ENCODE results near the gene CLDN11.

CLDN11 gene

DNA sequence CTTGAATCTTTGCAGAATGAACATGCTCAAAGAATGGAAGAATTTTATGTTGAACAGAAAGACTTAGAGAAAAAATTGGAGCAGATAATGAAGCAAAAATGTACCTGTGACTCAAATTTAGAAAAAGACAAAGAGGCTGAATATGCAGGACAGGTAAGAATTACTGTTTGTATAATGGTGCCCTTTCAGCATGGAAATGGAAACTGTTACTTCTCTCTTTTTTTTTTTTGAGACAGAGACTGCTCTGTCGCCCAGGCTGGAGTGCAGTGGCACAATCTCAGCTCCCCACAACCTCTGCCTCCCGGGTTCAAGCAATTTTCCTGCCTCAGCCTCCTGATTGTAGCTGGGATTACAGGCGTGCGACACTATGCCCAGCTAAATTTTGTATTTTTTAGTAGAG, 27.6 kb upstream of the CLDN11 start:
- DNase-seq (ENCODE audit: extremely low read depth, low read depth) = no peak
- no peak for TF ChIP-seq CTCF (IDR thresholded peaks at IDR 0.05; ENCODE audit: low read depth, low read length, missing control alignments)
- H3K4me3 ChIP-seq (replicated peaks; ENCODE audit: low read depth, low read length) = no peak overlapping the region

DNA sequence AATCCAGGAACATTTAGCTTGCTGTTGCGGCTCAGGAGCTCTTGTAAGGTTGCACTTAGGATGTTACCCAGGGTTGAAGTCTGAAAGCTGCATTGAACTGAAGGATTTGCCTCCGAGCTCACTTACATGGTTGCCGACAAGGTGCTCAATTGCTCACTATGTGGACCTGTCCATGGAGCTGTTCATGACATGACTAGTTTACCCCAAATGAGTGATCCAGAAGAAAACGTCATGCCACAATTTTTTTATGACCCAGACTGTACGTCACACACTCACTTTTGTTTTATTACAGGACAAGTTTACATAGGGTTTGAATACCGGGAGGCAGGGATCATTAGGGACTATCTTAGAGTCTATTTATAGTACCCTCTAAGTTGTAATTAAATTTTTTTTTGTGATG, 21.0 kb upstream of the CLDN11 start:
- no peak overlapping the region for H3K4me3 ChIP-seq (replicated peaks; ENCODE audit: low read depth, low read length)
- TF ChIP-seq CTCF (IDR thresholded peaks at IDR 0.05; ENCODE audit: low read depth, low read length, missing control alignments) = no peak
- DNase-seq (ENCODE audit: extremely low read depth, low read depth) = no peak

DNA sequence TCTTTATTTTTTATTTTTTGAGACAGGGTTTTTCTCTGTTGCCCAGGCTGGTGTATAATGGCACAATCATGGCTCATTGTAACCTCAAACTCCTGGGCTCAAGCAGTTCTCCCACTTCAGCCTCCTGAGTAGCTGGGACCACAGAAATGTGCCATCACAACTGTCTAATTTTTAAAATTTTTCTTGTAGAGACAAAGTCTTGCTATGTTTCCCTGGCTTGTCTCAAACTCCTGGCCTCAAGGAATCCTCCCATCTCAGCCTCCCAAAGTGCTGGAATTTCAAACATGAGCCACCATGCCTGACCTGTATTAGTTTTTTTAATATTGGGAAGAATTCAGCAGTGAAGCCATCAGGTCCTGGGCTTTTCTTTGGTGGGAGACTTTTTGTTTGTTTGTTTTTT, 13.6 kb upstream of the CLDN11 start:
- no peak overlapping the region for H3K4me3 ChIP-seq (replicated peaks; ENCODE audit: low read depth, low read length)
- no peak for DNase-seq (ENCODE audit: extremely low read depth, low read depth)
- TF ChIP-seq CTCF (IDR thresholded peaks at IDR 0.05; ENCODE audit: low read depth, low read length, missing control alignments) = no peak

GRCh38 chr3:170410428-170411029, 8.1 kb upstream of the CLDN11 start:
- H3K4me3 ChIP-seq (replicated peaks; ENCODE audit: low read depth, low read length) = no peak overlapping the region
- peak; percentile 59 for TF ChIP-seq CTCF (IDR thresholded peaks at IDR 0.05; ENCODE audit: low read depth, low read length, missing control alignments)
- DNase-seq (ENCODE audit: extremely low read depth, low read depth) = no peak

GRCh38 chr3:170413291-170413690, 5.4 kb upstream of the CLDN11 start:
- H3K4me3 ChIP-seq (replicated peaks; ENCODE audit: low read depth, low read length) = no peak overlapping the region
- TF ChIP-seq CTCF (IDR thresholded peaks at IDR 0.05; ENCODE audit: low read depth, low read length, missing control alignments) = no peak
- no peak for DNase-seq (ENCODE audit: extremely low read depth, low read depth)

- TF ChIP-seq CTCF (IDR thresholded peaks at IDR 0.05; ENCODE audit: low read depth, low read length, missing control alignments) = peak; percentile 95
- peak; percentile 99 for DNase-seq (ENCODE audit: extremely low read depth, low read depth)
- no peak overlapping the region for H3K4me3 ChIP-seq (replicated peaks; ENCODE audit: low read depth, low read length)
Measured at GRCh38 chr3:170414202-170414663, 4.4 kb upstream of the CLDN11 start.

GRCh38 chr3:170417090-170417489, 1.6 kb upstream of the CLDN11 start:
- TF ChIP-seq CTCF (IDR thresholded peaks at IDR 0.05; ENCODE audit: low read depth, low read length, missing control alignments) = no peak
- no peak for DNase-seq (ENCODE audit: extremely low read depth, low read depth)
- H3K4me3 ChIP-seq (replicated peaks; ENCODE audit: low read depth, low read length) = no peak overlapping the region

Data from HFF-Myc (cell line).